ENCODE data around the gene PXYLP1.

DNA sequence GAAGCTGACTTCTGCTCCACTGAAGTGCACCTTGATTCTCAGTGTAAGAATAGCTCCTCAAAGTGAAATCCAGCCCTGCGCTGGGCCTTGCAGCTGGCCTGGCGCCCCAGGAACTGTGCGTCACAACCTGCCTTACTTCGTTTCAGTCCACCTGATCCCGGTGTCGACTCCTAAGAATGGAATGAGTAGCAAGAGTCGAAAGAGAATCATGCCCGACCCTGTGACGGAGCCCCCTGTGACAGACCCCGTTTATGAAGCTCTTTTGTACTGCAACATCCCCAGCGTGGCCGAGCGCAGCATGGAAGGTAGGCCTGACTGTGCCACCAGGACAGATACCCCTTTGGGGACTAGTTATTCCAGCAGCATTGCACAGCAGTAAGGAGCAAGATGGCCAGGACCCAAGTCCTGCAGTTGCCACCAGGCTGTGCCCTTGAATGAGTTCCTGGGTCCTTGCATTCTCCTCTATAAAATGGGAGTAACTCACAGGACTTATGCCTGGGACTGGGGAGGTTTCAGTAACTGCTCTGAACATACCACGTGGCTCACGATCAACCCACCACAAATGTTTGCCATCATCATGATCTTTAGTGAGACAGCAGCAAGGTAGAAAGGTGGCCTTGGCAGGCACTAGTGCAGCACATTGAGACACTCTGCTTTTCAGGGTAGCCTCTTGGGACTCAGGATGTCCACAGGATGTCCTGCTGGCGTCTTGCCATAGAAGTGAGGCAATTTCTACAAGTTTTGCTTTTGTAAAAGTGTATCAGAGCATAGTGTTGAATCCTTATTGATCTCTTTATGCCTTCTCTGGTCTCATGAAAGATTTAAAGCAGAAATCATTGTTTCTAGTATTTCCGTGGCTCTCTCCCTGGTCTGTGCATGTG lies 46.8 kb downstream of the PXYLP1 start:
- TF ChIP-seq, protein P1, sequence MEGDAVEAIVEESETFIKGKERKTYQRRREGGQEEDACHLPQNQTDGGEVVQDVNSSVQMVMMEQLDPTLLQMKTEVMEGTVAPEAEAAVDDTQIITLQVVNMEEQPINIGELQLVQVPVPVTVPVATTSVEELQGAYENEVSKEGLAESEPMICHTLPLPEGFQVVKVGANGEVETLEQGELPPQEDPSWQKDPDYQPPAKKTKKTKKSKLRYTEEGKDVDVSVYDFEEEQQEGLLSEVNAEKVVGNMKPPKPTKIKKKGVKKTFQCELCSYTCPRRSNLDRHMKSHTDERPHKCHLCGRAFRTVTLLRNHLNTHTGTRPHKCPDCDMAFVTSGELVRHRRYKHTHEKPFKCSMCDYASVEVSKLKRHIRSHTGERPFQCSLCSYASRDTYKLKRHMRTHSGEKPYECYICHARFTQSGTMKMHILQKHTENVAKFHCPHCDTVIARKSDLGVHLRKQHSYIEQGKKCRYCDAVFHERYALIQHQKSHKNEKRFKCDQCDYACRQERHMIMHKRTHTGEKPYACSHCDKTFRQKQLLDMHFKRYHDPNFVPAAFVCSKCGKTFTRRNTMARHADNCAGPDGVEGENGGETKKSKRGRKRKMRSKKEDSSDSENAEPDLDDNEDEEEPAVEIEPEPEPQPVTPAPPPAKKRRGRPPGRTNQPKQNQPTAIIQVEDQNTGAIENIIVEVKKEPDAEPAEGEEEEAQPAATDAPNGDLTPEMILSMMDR (conservative IDR thresholded peaks at IDR 0.05; ENCODE audit: low read length) = no peak
- no peak for TF ChIP-seq EZH2phosphoT487 (IDR thresholded peaks at IDR 0.05; ENCODE audit: borderline replicate concordance)

All from Loucy (cell line).